NCI-H82 treated with DMSO at 0.1 percent for 48 hours (cell line): ENCODE measurements around the gene PISD.

Experiments used
- DNase-seq: peaks from one replicate; lab custom pipeline; 2025; ENCODE audit not compliant: unreplicated experiment; lab: John Stamatoyannopoulos, UW

PISD gene

GRCh38 chr22:31575190-31575589, 86.8 kb downstream of the PISD start:
- no peak for DNase-seq

GRCh38 chr22:31574055-31574670, 87.9 kb downstream of the PISD start:
- DNase-seq: peak; percentile 2

- no peak for DNase-seq
Observed at GRCh38 chr22:31572939-31573338, 89.1 kb downstream of the PISD start.

GRCh38 chr22:31569126-31569525, 92.9 kb downstream of the PISD start:
- no peak for DNase-seq
